Gastrocnemius medialis (tissue), 4 donors: ENCODE measurements around the gene SOWAHA. TPM values are rescaled to one million over a fixed set of nuclear protein-coding genes. Genes with fewer than 3 reads are reported as not detected.
"Not testable (repeated sequence)": the region's sequence is repeated elsewhere in the genome, so short reads cannot be mapped to it uniquely, and the experiment has no call there.

Experiments
- ATAC-seq, 2 donors: fragments of 150-250 bp; one replicate each; pipeline ENCODE4 v1.9.1; 2016
- DNase-seq, 2 donors: peaks; one replicate each; pipeline ENCODE4 v3.0.0-alpha.2; 2019
- H3K27ac ChIP-seq, 4 donors: fragments of 200-600 bp; sonication (generic); 1 replicate in 1 of 4; 2 replicates in 3 of 4; pipeline ENCODE4 v1.5.1; 2016 to 2018; ENCODE audit warnings: mild to moderate bottlenecking in 2 of 4, moderate library complexity in 1 of 4
- H3K27me3 ChIP-seq, 3 donors: fragments of 200-600 bp; sonication (generic) in 2 of 3; 1 replicate in 1 of 3; 2 replicates in 2 of 3; pipeline versions ENCODE4 v1.5.1 to v1.6.0; 2016 to 2019; ENCODE audit warnings: mild to moderate bottlenecking in 1 of 3, moderate library complexity in 1 of 3
- H3K36me3 ChIP-seq, 2 donors: fragments of 200-600 bp; sonication (generic) in 1 of 2; one replicate each; pipeline ENCODE4 v1.5.1; 2017 to 2018
- H3K4me1 ChIP-seq, 2 donors: fragments of 200-600 bp; sonication (generic) in 1 of 2; one replicate each; pipeline ENCODE4 v1.5.1; 2016 to 2017; ENCODE audit warnings: mild to moderate bottlenecking in 2 of 2
- H3K4me3 ChIP-seq, 4 donors: fragments of 200-600 bp; sonication (generic) in 3 of 4; 1 replicate in 1 of 4; 2 replicates in 3 of 4; pipeline ENCODE4 v1.5.1; 2016 to 2019; ENCODE audit warnings: mild to moderate bottlenecking in 2 of 4
- H3K9me3 ChIP-seq, 3 donors: fragments of 200-600 bp; sonication (generic) in 2 of 3; 1 replicate in 1 of 3; 2 replicates in 2 of 3; pipeline ENCODE4 v1.5.1; 2016 to 2019
- POLR2A ChIP-seq, 2 donors: fragments of 450-650 bp; IDR thresholded peaks; one replicate each; pipeline ENCODE4 v1.6.1; 2017; ENCODE audit warnings: antibody characterized with exemption in 2 of 2, mild to moderate bottlenecking in 2 of 2, moderate library complexity in 2 of 2
- in situ Hi-C, 4 donors: fragments of 200-750 bp; cut with MboI; loops; one replicate each; pipeline versions ENCODE4 v1.15.0 to v1.8.0; 2017; ENCODE audit warnings: low sequenced_read_pairs in 4 of 4
- intact Hi-C: fragments of 100-400 bp; cut with DNase I; formaldehyde crosslinking; loops from one replicate; pipeline ENCODE4 v1.15.1; 2023; ENCODE audit warnings: low total_unique reads
- total RNA-seq, 4 donors: library from RNA; depleted of rRNA; stranded (reverse); fragments of >200 nt; gene quantifications; one replicate each; pipeline versions ENCODE4 v1.1.0 to v1.2.3, GENCODE V29; 2016
- TF ChIP-seq, protein P1 (sequence below), 5 experiments: fragments of 450-650 bp in 3 of 5; fragments of 200-600 bp in 2 of 5; sonication (generic) in 2 of 5; IDR thresholded peaks in 4 of 5; conservative IDR thresholded peaks in 1 of 5; 1 replicate in 4 of 5; 2 replicates in 1 of 5; pipeline ENCODE4 v1.5.1; 2016 to 2019; ENCODE audit warnings: antibody characterized with exemption in 5 of 5, mild to moderate bottlenecking in 3 of 5, moderate library complexity in 3 of 5

The SOWAHA gene
- total RNA-seq, 4 donors from 2014 or later: 0.27 TPM; not detected in 3

- H3K4me3 ChIP-seq: no peak overlapping the region
- intact Hi-C loops (no loop called here), in situ Hi-C loops (loop anchor here in 2 of 4 donors (25.0 kb wide), 1 partner anchor 263 kb away; the partner anchor contains the start of gene IL5 (in 2 of the 2))
- TF ChIP-seq, protein P1, sequence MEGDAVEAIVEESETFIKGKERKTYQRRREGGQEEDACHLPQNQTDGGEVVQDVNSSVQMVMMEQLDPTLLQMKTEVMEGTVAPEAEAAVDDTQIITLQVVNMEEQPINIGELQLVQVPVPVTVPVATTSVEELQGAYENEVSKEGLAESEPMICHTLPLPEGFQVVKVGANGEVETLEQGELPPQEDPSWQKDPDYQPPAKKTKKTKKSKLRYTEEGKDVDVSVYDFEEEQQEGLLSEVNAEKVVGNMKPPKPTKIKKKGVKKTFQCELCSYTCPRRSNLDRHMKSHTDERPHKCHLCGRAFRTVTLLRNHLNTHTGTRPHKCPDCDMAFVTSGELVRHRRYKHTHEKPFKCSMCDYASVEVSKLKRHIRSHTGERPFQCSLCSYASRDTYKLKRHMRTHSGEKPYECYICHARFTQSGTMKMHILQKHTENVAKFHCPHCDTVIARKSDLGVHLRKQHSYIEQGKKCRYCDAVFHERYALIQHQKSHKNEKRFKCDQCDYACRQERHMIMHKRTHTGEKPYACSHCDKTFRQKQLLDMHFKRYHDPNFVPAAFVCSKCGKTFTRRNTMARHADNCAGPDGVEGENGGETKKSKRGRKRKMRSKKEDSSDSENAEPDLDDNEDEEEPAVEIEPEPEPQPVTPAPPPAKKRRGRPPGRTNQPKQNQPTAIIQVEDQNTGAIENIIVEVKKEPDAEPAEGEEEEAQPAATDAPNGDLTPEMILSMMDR (IDR thresholded peaks at IDR 0.05 in 4 of 5, conservative IDR thresholded peaks at IDR 0.05 in 1 of 5): no peak
- TF ChIP-seq POLR2A (IDR thresholded peaks at IDR 0.05): no peak
- no peaks in the 10 kb centered on the region for H3K36me3 ChIP-seq
- H3K27me3 ChIP-seq: peaks cover 0 to 6% (median 0%) of the 10 kb centered on the region in 3 donors
- no peaks in the 10 kb centered on the region for H3K4me1 ChIP-seq
- no peak for ATAC-seq
- no peak overlapping the region for H3K27ac ChIP-seq
- no peaks in the 10 kb centered on the region for H3K9me3 ChIP-seq
- DNase-seq: no peak
Observed at GRCh38 chr5:132800545-132800944, 12.6 kb upstream of the SOWAHA start.

DNA sequence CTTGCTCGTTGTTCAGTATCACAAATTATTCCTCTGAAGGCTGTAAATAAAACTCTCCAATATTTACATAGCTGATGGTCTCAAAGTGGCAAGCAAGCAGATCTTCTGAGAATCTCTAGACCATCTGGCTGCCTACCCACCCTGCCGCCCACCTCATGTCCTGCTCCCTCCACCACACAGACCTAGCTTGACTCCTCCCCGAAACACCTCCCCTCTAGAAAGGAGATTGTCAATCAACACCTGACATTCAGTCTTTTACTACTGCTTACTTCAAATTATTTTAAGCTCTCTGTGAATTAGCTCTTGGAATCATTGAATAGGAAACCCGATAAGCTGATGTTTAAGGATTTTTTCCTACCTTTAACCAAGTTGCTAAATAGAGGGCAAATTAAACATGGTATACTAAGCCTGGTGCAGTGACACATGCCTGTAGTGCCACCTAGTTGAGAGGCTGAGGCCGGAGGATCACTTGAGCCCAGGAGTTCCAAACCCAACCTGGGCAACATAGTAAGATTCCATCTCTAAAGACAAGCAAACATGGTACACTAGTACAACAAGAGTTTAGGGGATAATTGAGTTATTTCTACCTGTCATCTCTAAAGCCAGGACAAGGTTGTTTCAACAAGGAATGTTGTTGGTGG lies 10.9 kb upstream of the SOWAHA start:
- in situ Hi-C loops (loop anchor here in 2 of 4 donors (25.0 kb wide), 1 partner anchor 265 kb away; the partner anchor contains the start of gene IL5 (in 2 of the 2)), intact Hi-C loops (no loop called here)
- Histone ChIP-seq H3K9me3 (no peaks in the 10 kb centered on the region), H3K36me3 (no peaks in the 10 kb centered on the region), H3K4me3 (no peak overlapping the region), H3K4me1 (no peaks in the 10 kb centered on the region), H3K27me3 (peaks cover 0 to 6% (median 5%) of the 10 kb centered on the region in 3 donors), H3K27ac (no peak overlapping the region)
- no peak for TF ChIP-seq POLR2A (IDR thresholded peaks at IDR 0.05)
- TF ChIP-seq, protein P1 (IDR thresholded peaks at IDR 0.05 in 4 of 5, conservative IDR thresholded peaks at IDR 0.05 in 1 of 5): no peak
- DNase-seq: no peak
- no peak for ATAC-seq

DNA sequence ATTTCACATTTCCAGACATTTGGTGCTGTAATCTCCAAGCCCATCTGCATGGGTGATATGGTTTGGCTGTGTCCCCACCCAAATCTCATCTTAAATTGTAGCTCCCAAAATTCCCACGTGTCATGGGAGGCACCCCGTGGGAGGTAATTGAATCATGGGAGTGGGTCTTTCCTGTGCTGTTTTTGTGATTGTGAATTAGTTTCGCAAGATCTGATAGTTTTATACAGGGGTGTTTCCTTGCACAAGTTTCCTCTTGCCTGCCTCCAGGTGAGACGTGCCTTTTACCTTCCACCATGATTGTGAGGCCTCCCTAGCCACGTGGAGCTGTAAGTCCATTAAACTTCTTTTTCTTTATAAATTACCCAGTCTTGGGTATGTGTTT lies 10.4 kb upstream of the SOWAHA start:
- H3K4me1 ChIP-seq, ATAC-seq, H3K9me3 ChIP-seq, H3K4me3 ChIP-seq, intact Hi-C loops, H3K36me3 ChIP-seq, DNase-seq, H3K27ac ChIP-seq, H3K27me3 ChIP-seq: not testable (repeated sequence)
- in situ Hi-C loops: loop anchor here in 2 of 4 donors (25.0 kb wide), 1 partner anchor 265 kb away; the partner anchor contains the start of gene IL5 (in 2 of the 2)

DNA sequence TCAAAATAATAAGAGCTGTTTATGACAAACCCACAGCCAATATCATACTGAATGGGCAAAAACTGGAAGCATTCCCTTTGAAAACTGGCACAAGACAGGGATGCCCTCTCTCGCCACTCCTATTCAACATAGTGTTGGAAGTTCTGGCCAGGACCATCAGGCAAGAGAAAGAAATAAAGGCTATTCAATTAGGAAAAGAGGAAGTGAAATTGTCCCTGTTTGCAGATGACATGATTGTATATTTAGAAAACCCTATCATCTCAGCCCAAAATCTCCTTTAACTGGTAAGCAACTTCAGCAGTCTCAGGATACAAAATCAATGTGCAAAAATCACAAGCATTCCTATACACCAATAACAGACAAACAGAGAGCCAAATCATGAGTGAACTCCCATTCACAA lies 8.9 kb upstream of the SOWAHA start:
- H3K36me3 ChIP-seq, H3K4me3 ChIP-seq, H3K4me1 ChIP-seq, DNase-seq, intact Hi-C loops, H3K27ac ChIP-seq, H3K27me3 ChIP-seq, H3K9me3 ChIP-seq, ATAC-seq: not testable (repeated sequence)
- in situ Hi-C loops: loop anchor here in 2 of 4 donors (25.0 kb wide), 1 partner anchor 267 kb away; the partner anchor contains the start of gene IL5 (in 2 of the 2)

- in situ Hi-C loops: loop anchor here in 2 of 4 donors (25.0 kb wide), 1 partner anchor 269 kb away; the partner anchor contains the start of gene IL5 (in 2 of the 2)
- peaks cover 6 to 13% (median 12%) of the 10 kb centered on the region in 3 donors for H3K27me3 ChIP-seq
- intact Hi-C loops: not testable (repeated sequence)
Observed at GRCh38 chr5:132805872-132806271, 7.2 kb upstream of the SOWAHA start.

GRCh38 chr5:132806804-132807162 lies 6.3 kb upstream of the SOWAHA start:
- in situ Hi-C loops: loop anchor here in 2 of 4 donors (25.0 kb wide), 1 partner anchor 269 kb away; the partner anchor contains the start of gene IL5 (in 2 of the 2)
- H3K4me1 ChIP-seq, H3K36me3 ChIP-seq, DNase-seq, H3K4me3 ChIP-seq, intact Hi-C loops, ATAC-seq, H3K9me3 ChIP-seq, H3K27ac ChIP-seq: not testable (repeated sequence)
- H3K27me3 ChIP-seq: peaks cover 15 to 23% (median 21%) of the 10 kb centered on the region in 3 donors

More at GRCh38 chr5:132805872-132806271, 7.2 kb upstream of the SOWAHA start:
- not testable (repeated sequence) for H3K4me3 ChIP-seq, ATAC-seq, H3K9me3 ChIP-seq, H3K4me1 ChIP-seq, H3K27ac ChIP-seq, H3K36me3 ChIP-seq, DNase-seq
